ENCODE data around the gene ADCY2. TPM values are rescaled to one million over a fixed set of nuclear protein-coding genes. Genes with fewer than 3 reads are reported as not detected.

Gene ADCY2
- polyA plus RNA-seq, 1 donor, result 4.7 TPM

DNA sequence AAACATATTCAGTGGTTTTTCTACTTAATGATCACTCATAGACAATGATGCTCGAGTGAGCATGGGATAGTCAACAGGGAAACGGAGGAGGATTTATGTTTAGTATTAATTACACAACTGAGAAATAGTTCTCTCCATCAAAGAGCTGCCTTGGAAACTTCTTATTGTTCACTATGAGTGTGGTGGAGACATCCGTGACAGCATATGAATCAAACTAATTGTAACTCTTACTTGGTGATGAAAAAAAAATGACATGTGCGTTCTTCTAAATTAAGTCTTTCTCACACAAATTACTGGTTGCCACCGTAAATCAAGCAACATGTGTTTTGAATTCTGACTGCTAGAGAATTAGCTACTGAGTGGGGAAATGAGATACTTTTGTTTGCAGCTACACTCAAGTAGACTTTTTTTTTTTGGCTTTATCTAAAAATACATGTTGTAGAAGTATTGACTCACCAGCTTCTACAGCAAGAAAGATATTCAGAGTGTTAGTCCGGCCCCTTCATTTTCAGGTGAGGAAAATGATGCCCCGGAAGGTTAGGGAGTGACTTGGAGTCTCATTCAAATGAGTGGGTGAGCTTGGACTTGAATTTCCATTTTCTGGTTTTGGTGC, 275.5 kb downstream of the ADCY2 start:
- H3K27me3 ChIP-seq (ENCODE audit: control insufficient read depth, insufficient read depth, low read length), result no peaks in the 10 kb centered on the region
- no peaks in the 10 kb centered on the region for H3K4me1 ChIP-seq (ENCODE audit: control insufficient read depth, insufficient read depth, low read length)
- no peaks in the 10 kb centered on the region for H3K36me3 ChIP-seq (ENCODE audit: control insufficient read depth, insufficient read depth, low read length)
- H3K4me3 ChIP-seq (ENCODE audit: low read length), result no peak overlapping the region
- no peak for DNase-seq
- no peaks in the 10 kb centered on the region for H3K9me3 ChIP-seq (ENCODE audit: control insufficient read depth, low read depth, low read length)
- 100% methylated on average over 3 of the region's 7 CpGs for WGBS (ENCODE audit: insufficient coverage, low lambda C conversion rate)
- H3K27ac ChIP-seq (ENCODE audit: low read length), result no peak overlapping the region

- Histone ChIP-seq H3K4me1 (ENCODE audit: control insufficient read depth, insufficient read depth, low read length) (no peaks in the 10 kb centered on the region), H3K27ac (ENCODE audit: low read length) (no peak overlapping the region), H3K9me3 (ENCODE audit: control insufficient read depth, low read depth, low read length) (no peaks in the 10 kb centered on the region), H3K4me3 (ENCODE audit: low read length) (no peak overlapping the region), H3K27me3 (ENCODE audit: control insufficient read depth, insufficient read depth, low read length) (no peaks in the 10 kb centered on the region), H3K36me3 (ENCODE audit: control insufficient read depth, insufficient read depth, low read length) (no peaks in the 10 kb centered on the region)
- DNase-seq, result no peak
- no CpG with 5 or more reads among the region's 7 CpGs for WGBS (ENCODE audit: insufficient coverage, low lambda C conversion rate)
These were observed 277.7 kb downstream of the ADCY2 start for GRCh38 chr5:7673658-7674057.

- H3K27ac ChIP-seq (ENCODE audit: low read length), result no peak overlapping the region
- H3K4me3 ChIP-seq (ENCODE audit: low read length), result no peak overlapping the region
- WGBS (ENCODE audit: insufficient coverage, low lambda C conversion rate), result 75% methylated on average over 1 of the region's 3 CpGs
- no peak for DNase-seq
- H3K27me3 ChIP-seq (ENCODE audit: control insufficient read depth, insufficient read depth, low read length), result no peaks in the 10 kb centered on the region
- no peaks in the 10 kb centered on the region for H3K9me3 ChIP-seq (ENCODE audit: control insufficient read depth, low read depth, low read length)
- H3K4me1 ChIP-seq (ENCODE audit: control insufficient read depth, insufficient read depth, low read length), result no peaks in the 10 kb centered on the region
- H3K36me3 ChIP-seq (ENCODE audit: control insufficient read depth, insufficient read depth, low read length), result no peaks in the 10 kb centered on the region
These were observed 280.5 kb downstream of the ADCY2 start for GRCh38 chr5:7676455-7676854.

DNA sequence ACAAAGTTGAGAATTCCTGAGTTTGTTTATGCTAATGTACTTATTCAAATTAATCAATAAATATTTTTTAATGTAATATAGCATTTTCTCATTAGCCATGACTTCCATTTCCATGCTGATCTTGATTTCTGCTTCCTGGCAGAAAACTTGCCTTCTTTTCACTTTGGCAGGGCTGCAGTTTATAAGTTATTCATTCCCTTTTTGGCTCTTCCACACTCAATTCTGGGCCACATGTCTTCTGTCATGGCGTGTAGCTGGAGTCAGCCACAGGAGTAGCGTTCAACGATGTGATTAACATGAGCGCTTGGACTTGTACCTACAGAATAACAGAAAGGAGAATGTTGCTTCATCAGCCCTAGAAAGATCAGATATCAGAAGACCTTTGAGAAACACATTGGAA, 282.1 kb downstream of the ADCY2 start:
- no peaks in the 10 kb centered on the region for H3K27me3 ChIP-seq (ENCODE audit: control insufficient read depth, insufficient read depth, low read length)
- DNase-seq, result no peak
- no peak overlapping the region for H3K27ac ChIP-seq (ENCODE audit: low read length)
- no peaks in the 10 kb centered on the region for H3K36me3 ChIP-seq (ENCODE audit: control insufficient read depth, insufficient read depth, low read length)
- no CpG with 5 or more reads among the region's 4 CpGs for WGBS (ENCODE audit: insufficient coverage, low lambda C conversion rate)
- no peak overlapping the region for H3K4me3 ChIP-seq (ENCODE audit: low read length)
- no peaks in the 10 kb centered on the region for H3K9me3 ChIP-seq (ENCODE audit: control insufficient read depth, low read depth, low read length)
- H3K4me1 ChIP-seq (ENCODE audit: control insufficient read depth, insufficient read depth, low read length), result no peaks in the 10 kb centered on the region

DNA sequence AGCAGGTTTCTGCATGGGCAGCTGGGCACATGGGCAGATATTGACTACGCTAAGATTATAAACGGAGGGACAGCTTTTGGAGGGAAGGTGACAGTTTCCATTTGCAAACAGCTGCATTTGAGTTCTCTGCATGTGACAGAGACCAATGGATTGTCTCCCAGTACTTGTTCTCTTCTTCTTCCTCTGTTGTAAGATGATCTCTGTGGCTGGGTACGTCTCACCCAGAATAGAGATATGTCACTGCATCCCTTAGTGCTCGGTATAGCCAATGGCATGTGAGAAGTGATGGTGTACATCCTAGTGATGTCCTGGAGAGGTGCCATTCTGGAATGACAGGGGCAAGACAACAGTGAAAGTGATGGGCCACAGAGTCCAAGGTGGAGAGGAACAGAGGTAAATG, 283.7 kb downstream of the ADCY2 start:
- H3K4me1 ChIP-seq (ENCODE audit: control insufficient read depth, insufficient read depth, low read length), result no peaks in the 10 kb centered on the region
- WGBS (ENCODE audit: insufficient coverage, low lambda C conversion rate), result no CpG with 5 or more reads among the region's 4 CpGs

DNA sequence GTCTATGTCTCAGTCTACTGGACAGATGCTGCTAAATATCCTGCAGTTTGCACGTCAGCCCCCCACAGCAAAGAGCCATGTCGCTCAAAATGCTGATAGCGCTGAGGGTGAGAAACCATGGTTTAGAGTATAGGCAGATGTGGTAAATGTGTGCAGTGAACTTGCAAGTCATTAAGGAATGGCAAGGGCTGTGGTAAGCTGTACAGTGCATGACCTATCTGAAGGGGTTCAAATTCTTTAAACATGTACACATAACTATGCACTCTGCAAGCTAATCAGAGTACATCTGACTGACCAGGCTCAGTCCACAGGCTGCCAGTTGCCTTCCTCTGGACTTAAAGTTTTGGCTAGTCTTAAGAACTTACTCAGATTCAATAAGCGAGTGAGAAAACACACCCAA, 284.3 kb downstream of the ADCY2 start:
- no peak overlapping the region for H3K4me3 ChIP-seq (ENCODE audit: low read length)
- no CpG with 5 or more reads among the region's 4 CpGs for WGBS (ENCODE audit: insufficient coverage, low lambda C conversion rate)
- H3K27me3 ChIP-seq (ENCODE audit: control insufficient read depth, insufficient read depth, low read length), result no peaks in the 10 kb centered on the region
- H3K27ac ChIP-seq (ENCODE audit: low read length), result no peak overlapping the region
- H3K36me3 ChIP-seq (ENCODE audit: control insufficient read depth, insufficient read depth, low read length), result no peaks in the 10 kb centered on the region
- no peaks in the 10 kb centered on the region for H3K4me1 ChIP-seq (ENCODE audit: control insufficient read depth, insufficient read depth, low read length)
- no peak for DNase-seq
- H3K9me3 ChIP-seq (ENCODE audit: control insufficient read depth, low read depth, low read length), result no peaks in the 10 kb centered on the region

More for the DNA sequence above, 283.7 kb downstream of the ADCY2 start:
- no peaks in the 10 kb centered on the region for H3K27me3 ChIP-seq (ENCODE audit: control insufficient read depth, insufficient read depth, low read length)
- no peak for DNase-seq
- H3K36me3 ChIP-seq (ENCODE audit: control insufficient read depth, insufficient read depth, low read length), result no peaks in the 10 kb centered on the region
- H3K4me3 ChIP-seq (ENCODE audit: low read length), result no peak overlapping the region
- no peak overlapping the region for H3K27ac ChIP-seq (ENCODE audit: low read length)
- no peaks in the 10 kb centered on the region for H3K9me3 ChIP-seq (ENCODE audit: control insufficient read depth, low read depth, low read length)

DNA sequence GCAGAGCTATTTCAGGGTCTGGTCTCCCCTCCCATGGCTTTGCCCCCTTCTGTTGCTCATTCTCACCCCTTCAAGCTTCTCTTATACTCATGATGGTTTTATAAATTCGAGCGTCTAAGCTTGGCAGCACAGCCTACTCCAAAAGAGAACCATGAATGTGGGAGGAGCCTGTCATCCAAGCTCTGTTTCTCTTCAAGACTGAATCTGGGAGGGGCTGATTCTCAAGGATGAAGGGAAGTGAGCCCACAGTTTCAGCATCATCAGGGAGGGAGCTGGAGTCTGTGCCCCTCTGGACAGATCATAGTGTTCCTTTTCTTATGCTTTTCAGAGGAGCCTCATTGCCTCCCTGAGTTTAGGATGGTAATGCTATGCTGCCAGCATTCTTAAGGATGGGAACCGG, 286.4 kb downstream of the ADCY2 start:
- Histone ChIP-seq H3K4me3 (ENCODE audit: low read length) (no peak overlapping the region), H3K9me3 (ENCODE audit: control insufficient read depth, low read depth, low read length) (no peaks in the 10 kb centered on the region), H3K36me3 (ENCODE audit: control insufficient read depth, insufficient read depth, low read length) (no peaks in the 10 kb centered on the region), H3K4me1 (ENCODE audit: control insufficient read depth, insufficient read depth, low read length) (no peaks in the 10 kb centered on the region), H3K27me3 (ENCODE audit: control insufficient read depth, insufficient read depth, low read length) (no peaks in the 10 kb centered on the region), H3K27ac (ENCODE audit: low read length) (no peak overlapping the region)
- DNase-seq, result no peak
- WGBS (ENCODE audit: insufficient coverage, low lambda C conversion rate), result no CpG with 5 or more reads among the region's 3 CpGs

DNA sequence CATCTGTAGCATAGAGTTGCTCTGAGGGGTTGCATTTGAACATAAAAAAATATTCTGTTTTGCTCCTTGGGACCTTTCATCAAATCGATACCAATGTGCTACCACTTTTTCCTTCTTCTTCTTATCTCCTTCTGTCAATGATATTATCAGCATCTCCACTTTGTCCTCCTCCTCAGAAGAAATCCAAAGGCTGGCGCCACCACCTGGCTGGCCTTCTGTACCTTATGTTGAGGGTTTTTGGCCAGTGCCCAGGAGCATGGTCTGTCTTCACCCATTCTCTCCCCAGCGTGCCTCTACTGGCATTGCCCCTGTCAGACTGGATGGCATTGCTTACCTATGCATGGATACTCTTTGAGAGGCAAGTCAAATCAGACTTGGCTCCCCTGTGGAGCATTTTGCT, 287.8 kb downstream of the ADCY2 start:
- no peaks in the 10 kb centered on the region for H3K4me1 ChIP-seq (ENCODE audit: control insufficient read depth, insufficient read depth, low read length)
- no peak for DNase-seq
- H3K9me3 ChIP-seq (ENCODE audit: control insufficient read depth, low read depth, low read length), result no peaks in the 10 kb centered on the region
- WGBS (ENCODE audit: insufficient coverage, low lambda C conversion rate), result 80% methylated on average over 1 of the region's 3 CpGs
- H3K4me3 ChIP-seq (ENCODE audit: low read length), result no peak overlapping the region
- H3K36me3 ChIP-seq (ENCODE audit: control insufficient read depth, insufficient read depth, low read length), result no peaks in the 10 kb centered on the region
- H3K27ac ChIP-seq (ENCODE audit: low read length), result no peak overlapping the region
- H3K27me3 ChIP-seq (ENCODE audit: control insufficient read depth, insufficient read depth, low read length), result no peaks in the 10 kb centered on the region

DNA sequence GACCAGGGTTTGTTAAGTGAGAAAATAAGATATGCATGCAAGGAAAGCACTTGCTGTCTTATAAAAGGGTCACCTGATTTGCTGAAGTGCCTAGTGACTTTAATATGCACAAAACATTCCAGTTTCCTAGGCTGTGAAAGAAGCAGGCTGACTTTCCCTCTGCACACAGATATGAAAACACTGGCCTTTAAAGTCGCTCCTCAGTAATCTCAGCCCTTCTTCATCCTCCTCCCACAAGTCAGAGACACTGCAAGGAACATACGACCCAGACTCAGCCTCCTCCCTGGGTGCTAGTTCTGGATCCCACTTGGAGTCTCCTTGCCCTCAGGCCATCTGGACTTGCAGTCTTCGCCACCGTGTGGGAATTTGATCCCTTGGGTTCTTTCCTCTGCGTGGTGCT, 288.9 kb downstream of the ADCY2 start:
- Histone ChIP-seq H3K4me3 (ENCODE audit: low read length) (no peak overlapping the region), H3K36me3 (ENCODE audit: control insufficient read depth, insufficient read depth, low read length) (no peaks in the 10 kb centered on the region), H3K9me3 (ENCODE audit: control insufficient read depth, low read depth, low read length) (no peaks in the 10 kb centered on the region), H3K27ac (ENCODE audit: low read length) (no peak overlapping the region), H3K4me1 (ENCODE audit: control insufficient read depth, insufficient read depth, low read length) (no peaks in the 10 kb centered on the region), H3K27me3 (ENCODE audit: control insufficient read depth, insufficient read depth, low read length) (no peaks in the 10 kb centered on the region)
- DNase-seq, result no peak
- no CpG with 5 or more reads among the region's 5 CpGs for WGBS (ENCODE audit: insufficient coverage, low lambda C conversion rate)

- H3K9me3 ChIP-seq (ENCODE audit: control insufficient read depth, low read depth, low read length), result no peaks in the 10 kb centered on the region
- DNase-seq, result no peak
- no peaks in the 10 kb centered on the region for H3K27me3 ChIP-seq (ENCODE audit: control insufficient read depth, insufficient read depth, low read length)
- no peaks in the 10 kb centered on the region for H3K4me1 ChIP-seq (ENCODE audit: control insufficient read depth, insufficient read depth, low read length)
- no peak overlapping the region for H3K27ac ChIP-seq (ENCODE audit: low read length)
- H3K4me3 ChIP-seq (ENCODE audit: low read length), result no peak overlapping the region
- no CpG with 5 or more reads among the region's 1 CpG for WGBS (ENCODE audit: insufficient coverage, low lambda C conversion rate)
- H3K36me3 ChIP-seq (ENCODE audit: control insufficient read depth, insufficient read depth, low read length), result no peaks in the 10 kb centered on the region
These were observed 290.9 kb downstream of the ADCY2 start for GRCh38 chr5:7686794-7687193.

GRCh38 chr5:7690557-7690956, 294.6 kb downstream of the ADCY2 start:
- Histone ChIP-seq H3K9me3 (ENCODE audit: control insufficient read depth, low read depth, low read length) (no peaks in the 10 kb centered on the region), H3K27me3 (ENCODE audit: control insufficient read depth, insufficient read depth, low read length) (no peaks in the 10 kb centered on the region), H3K36me3 (ENCODE audit: control insufficient read depth, insufficient read depth, low read length) (no peaks in the 10 kb centered on the region), H3K4me1 (ENCODE audit: control insufficient read depth, insufficient read depth, low read length) (no peaks in the 10 kb centered on the region), H3K27ac (ENCODE audit: low read length) (no peak overlapping the region), H3K4me3 (ENCODE audit: low read length) (no peak overlapping the region)
- DNase-seq, result no peak
- WGBS (ENCODE audit: insufficient coverage, low lambda C conversion rate), result no CpG with 5 or more reads among the region's 10 CpGs

Data from large intestine (tissue), 3 donors.